CD14-positive monocyte (primary cell): ENCODE results near the gene MASP2. TPM values are rescaled to one million over a fixed set of nuclear protein-coding genes. Genes with fewer than 3 reads are reported as not detected.

Experiments used
- DNase-seq, 3 donors: peaks; one replicate each; pipeline ENCODE4 v3.0.0-alpha.2; 2011 to 2022
- H2AFZ ChIP-seq: 2 replicates; pipeline ENCODE4 v1.6.0; 2012; ENCODE audit warnings: mild to moderate bottlenecking, low read depth, low read length, inconsistent platforms; ENCODE audit not compliant: insufficient read depth, poor library complexity, severe bottlenecking
- H3K27ac ChIP-seq, 2 donors: 1 replicate in 1 of 2; 2 replicates in 1 of 2; pipeline ENCODE4 v1.5.1; 2012 to 2013; ENCODE audit warnings: low read length in 2 of 2, control low read depth in 1 of 2, inconsistent platforms in 1 of 2, low read depth in 1 of 2, mild to moderate bottlenecking in 1 of 2
- H3K27me3 ChIP-seq, 2 donors: one replicate each; pipeline versions ENCODE4 v1.6.0 to v1.6.1; 2011 to 2013; ENCODE audit warnings: low read length in 2 of 2; ENCODE audit not compliant: control insufficient read depth in 2 of 2, insufficient read depth in 2 of 2
- H3K36me3 ChIP-seq, 2 donors: replicated peaks in 1 of 2; 1 replicate in 1 of 2; 2 replicates in 1 of 2; pipeline versions ENCODE4 v1.5.1 to v1.6.1; 2012 to 2013; ENCODE audit warnings: low read length in 2 of 2, control low read depth in 1 of 2, inconsistent platforms in 1 of 2, mild to moderate bottlenecking in 1 of 2; ENCODE audit not compliant: insufficient read depth in 2 of 2, control insufficient read depth in 1 of 2
- H3K4me1 ChIP-seq, 2 donors: 1 replicate in 1 of 2; 2 replicates in 1 of 2; pipeline versions ENCODE4 v1.5.1 to v1.6.1; 2012 to 2013; ENCODE audit warnings: low read length in 2 of 2, control low read depth in 1 of 2, inconsistent platforms in 1 of 2, mild to moderate bottlenecking in 1 of 2, moderate library complexity in 1 of 2; ENCODE audit not compliant: insufficient read depth in 2 of 2, control insufficient read depth in 1 of 2
- H3K4me2 ChIP-seq: replicated peaks from 2 replicates; pipeline ENCODE3; 2012; ENCODE audit warnings: low read length, moderate library complexity, mild to moderate bottlenecking; ENCODE audit not compliant: poor library complexity, severe bottlenecking; ENCODE audit errors: extremely low read depth
- H3K4me3 ChIP-seq, 3 experiments: fragments of 200-600 bp in 1 of 3; sonication (generic) in 1 of 3; replicated peaks in 1 of 3; 1 replicate in 2 of 3; 2 replicates in 1 of 3; pipeline ENCODE4 v1.5.1; 2011 to 2013; ENCODE audit warnings: low read length in 3 of 3, mild to moderate bottlenecking in 3 of 3, control low read depth in 2 of 3, low read depth in 2 of 3, inconsistent platforms in 1 of 3, moderate library complexity in 1 of 3
- H3K79me2 ChIP-seq: 2 replicates; pipeline ENCODE4 v1.6.0; 2012; ENCODE audit warnings: mild to moderate bottlenecking, control low read depth, inconsistent platforms, low read length, moderate library complexity; ENCODE audit not compliant: insufficient read depth
- H3K9ac ChIP-seq: 2 replicates; pipeline ENCODE4 v1.6.0; 2017; ENCODE audit warnings: low read length, mild to moderate bottlenecking; ENCODE audit not compliant: insufficient read depth, poor library complexity, severe bottlenecking
- H3K9me3 ChIP-seq, 2 donors: replicated peaks in 1 of 2; 1 replicate in 1 of 2; 2 replicates in 1 of 2; pipeline versions ENCODE4 v1.5.1 to v1.6.1; 2012 to 2013; ENCODE audit warnings: low read length in 2 of 2, control low read depth in 1 of 2; ENCODE audit not compliant: control insufficient read depth in 1 of 2, insufficient read depth in 1 of 2
- H4K20me1 ChIP-seq: 2 replicates; pipeline ENCODE4 v1.6.0; 2012; ENCODE audit warnings: mild to moderate bottlenecking, low read length, control low read depth, moderate library complexity; ENCODE audit not compliant: insufficient read depth
- H3K27ac Mint-ChIP-seq, 7 donors: one replicate each; pipeline ENCODE4 v1.8.0; 2020; ENCODE audit warnings: mild to moderate bottlenecking in 7 of 7, mixed read lengths in 7 of 7, moderate library complexity in 6 of 7, inconsistent platforms in 2 of 7
- H3K27me3 Mint-ChIP-seq, 3 donors: one replicate each; pipeline ENCODE4 v1.8.0; 2021 to 2022; ENCODE audit warnings: low read depth in 3 of 3, mild to moderate bottlenecking in 3 of 3, mixed read lengths in 3 of 3, moderate library complexity in 3 of 3, inconsistent platforms in 1 of 3
- H3K36me3 Mint-ChIP-seq, 2 donors: one replicate each; pipeline ENCODE4 v1.8.0; 2020; ENCODE audit warnings: mixed read lengths in 2 of 2, inconsistent platforms in 1 of 2, mild to moderate bottlenecking in 1 of 2
- H3K4me1 Mint-ChIP-seq: one replicate; pipeline ENCODE4 v1.8.0; 2020; ENCODE audit warnings: mild to moderate bottlenecking, mixed read lengths
- H3K4me3 Mint-ChIP-seq, 2 donors: one replicate each; pipeline ENCODE4 v1.8.0; 2020; ENCODE audit warnings: mild to moderate bottlenecking in 2 of 2, mixed read lengths in 2 of 2, moderate library complexity in 1 of 2
- H3K9me3 Mint-ChIP-seq, 7 donors: one replicate each; pipeline ENCODE4 v1.8.0; 2020 to 2022; ENCODE audit warnings: mixed read lengths in 7 of 7, mild to moderate bottlenecking in 6 of 7, moderate library complexity in 6 of 7, inconsistent platforms in 2 of 7
- CTCF ChIP-seq: fragments of 200-600 bp; IDR thresholded peaks from one replicate; pipeline ENCODE4 v1.8.0; 2022; ENCODE audit warnings: antibody characterized with exemption, mild to moderate bottlenecking
- WGBS: methylation state at CpG from one replicate; pipeline ENCODE4 v1.1.5; 2013; ENCODE audit warnings: missing lambda C conversion rate; ENCODE audit not compliant: insufficient coverage; 5-methylcytosine and 5-hydroxymethylcytosine counted together
- intact Hi-C, 2 donors: fragments of 100-400 bp; cut with micrococcal nuclease; formaldehyde crosslinking; loops; one replicate each; pipeline versions ENCODE4 v1.15.0 to v1.15.1; 2023
- polyA plus RNA-seq, 3 donors: library from polyadenylated mRNA; depleted of rRNA in 1 of 3; unstranded in 2 of 3; stranded (reverse) in 1 of 3; fragments of 300-500 nt in 2 of 3; fragments of >200 nt in 1 of 3; fragmentation: Illumina TruSeq in 2 of 3; gene quantifications; 1 replicate in 2 of 3; 2 replicates in 1 of 3; pipeline ENCODE4 v1.2.3, GENCODE V29; 2012 to 2021

Gene MASP2
- polyA plus RNA-seq, 3 donors: not detected

GRCh38 chr1:10986525-10986890 is 60.5 kb downstream of the MASP2 start:
- DNase-seq: no peak
- no peaks in the 10 kb centered on the region for H3K4me1 ChIP-seq
- peaks cover 12% of the 10 kb centered on the region for H3K4me1 Mint-ChIP-seq
- 80% methylated on average over 2 of the region's 7 CpGs for WGBS
- no peak overlapping the region for H3K9ac ChIP-seq
- H4K20me1 ChIP-seq: no peaks in the 10 kb centered on the region
- no peaks in the 10 kb centered on the region for H3K27me3 ChIP-seq
- H3K36me3 Mint-ChIP-seq: no peaks in the 10 kb centered on the region
- peaks cover 0 to 3% (median 0%) of the 10 kb centered on the region in 7 donors for H3K9me3 Mint-ChIP-seq
- no peak overlapping the region for H3K27ac Mint-ChIP-seq
- no peak overlapping the region for H3K4me3 ChIP-seq
- no peaks in the 10 kb centered on the region for H3K79me2 ChIP-seq
- H3K27ac ChIP-seq: no peak overlapping the region
- no peak overlapping the region for H2AFZ ChIP-seq
- H3K36me3 ChIP-seq: no peaks in the 10 kb centered on the region
- no peak overlapping the region for H3K4me3 Mint-ChIP-seq
- no peak for TF ChIP-seq CTCF
- intact Hi-C loops: no loop called here
- H3K4me2 ChIP-seq: no peak overlapping the region
- peaks cover 6 to 8% (median 7%) of the 10 kb centered on the region in 3 donors for H3K27me3 Mint-ChIP-seq
- H3K9me3 ChIP-seq: no peaks in the 10 kb centered on the region

GRCh38 chr1:10980841-10981727 is 66.0 kb downstream of the MASP2 start:
- H2AFZ ChIP-seq: peak overlapping the region; percentile 35

More at GRCh38 chr1:10980841-10981727, 66.0 kb downstream of the MASP2 start:
- intact Hi-C loops: no loop called here
- Histone ChIP-seq H3K27ac (no peak overlapping the region), H3K27me3 (peaks cover 0 to 3% of the 10 kb centered on the region in 2 donors), H3K4me1 (peaks cover 0 to 6% of the 10 kb centered on the region in 2 donors), H4K20me1 (no peaks in the 10 kb centered on the region), H3K4me3 (no peak overlapping the region), H3K79me2 (no peaks in the 10 kb centered on the region), H3K9ac (no peak overlapping the region), H3K4me2 (no peak overlapping the region), H3K9me3 (no peaks in the 10 kb centered on the region), H3K36me3 (no peaks in the 10 kb centered on the region)
- Mint-ChIP-seq H3K4me1 (peaks cover 20% of the 10 kb centered on the region), H3K9me3 (peaks cover 0 to 3% (median 0%) of the 10 kb centered on the region in 7 donors), H3K27me3 (peaks cover 21 to 31% (median 23%) of the 10 kb centered on the region in 3 donors), H3K36me3 (no peaks in the 10 kb centered on the region), H3K27ac (no peak overlapping the region), H3K4me3 (peak overlapping the region in 1 of 2 donors; percentile 65)
- 49% methylated on average over 5 of the region's 9 CpGs for WGBS
- DNase-seq: no peak
- no peak for TF ChIP-seq CTCF
